SK-N-MC (cell line): ENCODE data around the gene MYLIP.

Experiments
- DNase-seq: peaks from one replicate; pipeline ENCODE4 v3.0.0-alpha.2; 2011; ENCODE audit warnings: low read depth, low spot score
- H3K27ac ChIP-seq: fragments of 200-600 bp; sonication (generic); 2 replicates; pipeline ENCODE4 v1.5.1; 2016; ENCODE audit warnings: mixed run types
- H3K36me3 ChIP-seq: fragments of 200-600 bp; sonication (generic); 2 replicates; pipeline ENCODE4 v1.6.1; 2017; ENCODE audit warnings: antibody characterized with exemption, low read length, mixed read lengths; ENCODE audit not compliant: insufficient read depth
- H3K4me3 ChIP-seq: fragments of 200-600 bp; sonication (generic); 2 replicates; pipeline ENCODE4 v1.5.1; 2016
- H3K9ac ChIP-seq: fragments of 200-600 bp; sonication (generic); 2 replicates; pipeline ENCODE4 v1.8.0; 2017; ENCODE audit warnings: mixed run types, mixed read lengths; ENCODE audit not compliant: insufficient read length
- H3K9me3 ChIP-seq: fragments of 200-600 bp; sonication (generic); 2 replicates; pipeline ENCODE4 v1.6.1; 2017; ENCODE audit warnings: low read depth, mild to moderate bottlenecking, antibody characterized with exemption, low read length, moderate library complexity, mixed read lengths
- EZH2 ChIP-seq: fragments of 200-600 bp; sonication (generic); IDR thresholded peaks from one replicate; pipeline ENCODE4 v1.6.1; 2017; ENCODE audit warnings: antibody characterized with exemption
- FOXP2 ChIP-seq: optimal IDR thresholded peaks from 2 replicates; pipeline ENCODE3; 2011; ENCODE audit warnings: mild to moderate bottlenecking, moderate library complexity; ENCODE audit not compliant: insufficient read depth; ENCODE audit errors: extremely low read length, control extremely low read depth
- POLR2AphosphoS5 ChIP-seq: IDR thresholded peaks from 2 replicates; pipeline ENCODE4 v1.6.1; 2012; ENCODE audit warnings: mild to moderate bottlenecking, low read depth, low read length, borderline replicate concordance

MYLIP gene

DNA sequence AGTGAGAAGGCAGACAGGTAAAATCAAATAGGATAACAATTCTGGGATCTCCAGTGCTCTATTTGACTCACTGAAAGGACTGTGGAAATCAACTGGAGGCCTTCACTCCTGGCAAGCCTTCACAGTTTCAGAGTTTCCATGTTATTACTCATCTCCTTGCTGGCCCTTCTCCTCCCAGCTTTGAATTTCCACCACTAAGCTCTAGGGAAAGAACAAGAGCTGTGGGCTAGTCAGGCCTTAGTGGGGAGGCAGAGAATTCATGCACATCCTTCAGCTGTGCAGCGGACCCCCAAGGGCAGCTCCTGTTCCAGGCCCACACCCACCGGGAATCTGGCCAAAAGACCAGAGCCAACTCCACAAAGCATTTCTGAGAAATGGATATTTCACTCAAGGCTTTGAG lies 26.0 kb downstream of the MYLIP start:
- DNase-seq: no peak
- TF ChIP-seq FOXP2 (no peak), POLR2AphosphoS5 (no peak), EZH2 (no peak)
- Histone ChIP-seq H3K27ac (no peak overlapping the region), H3K9ac (no peak overlapping the region), H3K4me3 (no peak overlapping the region), H3K9me3 (no peaks in the 10 kb centered on the region), H3K36me3 (peaks cover 20% of the 10 kb centered on the region)

DNA sequence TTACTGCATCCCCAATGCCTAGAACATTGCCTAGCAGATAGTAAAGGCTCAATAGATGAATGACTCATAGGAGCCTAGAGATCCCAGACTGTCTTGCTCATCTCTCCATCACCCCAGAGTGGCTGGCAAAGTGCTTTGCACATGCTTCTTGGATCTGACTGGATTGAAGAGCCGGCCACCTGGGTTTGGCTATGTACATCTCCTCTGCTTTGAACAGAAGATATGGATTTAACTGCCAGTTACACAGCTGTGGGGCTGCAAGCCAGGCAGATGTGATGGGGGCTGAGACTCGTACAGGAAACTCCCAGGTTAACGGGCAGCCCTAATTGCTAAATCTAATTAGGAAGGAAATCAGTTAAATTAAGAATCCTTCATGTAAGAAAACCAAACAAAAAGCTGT lies 28.6 kb downstream of the MYLIP start:
- no peak for TF ChIP-seq POLR2AphosphoS5
- TF ChIP-seq EZH2: no peak
- TF ChIP-seq FOXP2: no peak
- Histone ChIP-seq H3K36me3 (peaks cover 11% of the 10 kb centered on the region), H3K4me3 (no peak overlapping the region), H3K27ac (no peak overlapping the region), H3K9me3 (no peaks in the 10 kb centered on the region), H3K9ac (no peak overlapping the region)
- DNase-seq: no peak

DNA sequence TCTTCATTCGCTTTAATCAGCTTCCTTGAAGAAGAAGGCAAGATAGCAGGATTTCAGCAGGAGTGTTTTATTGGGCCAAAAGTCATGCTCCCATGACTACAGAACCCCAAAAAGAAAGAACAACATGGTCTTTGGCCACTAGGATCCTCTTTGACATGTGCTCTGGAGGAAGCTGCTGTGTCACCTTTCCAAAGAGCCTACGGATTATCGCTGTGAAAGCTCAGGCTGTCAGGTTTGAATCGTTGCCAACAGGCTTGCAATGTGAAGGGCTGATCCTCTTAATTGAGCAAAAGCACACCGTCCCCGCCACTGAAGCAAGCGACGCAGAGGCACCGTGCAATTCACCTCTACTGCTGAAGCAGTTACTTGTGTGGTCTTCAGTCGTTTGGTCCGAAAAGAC lies 29.0 kb downstream of the MYLIP start:
- TF ChIP-seq FOXP2 (no peak), EZH2 (no peak), POLR2AphosphoS5 (no peak)
- Histone ChIP-seq H3K9ac (no peak overlapping the region), H3K9me3 (no peaks in the 10 kb centered on the region), H3K27ac (no peak overlapping the region), H3K36me3 (peaks cover 11% of the 10 kb centered on the region), H3K4me3 (no peak overlapping the region)
- no peak for DNase-seq

DNA sequence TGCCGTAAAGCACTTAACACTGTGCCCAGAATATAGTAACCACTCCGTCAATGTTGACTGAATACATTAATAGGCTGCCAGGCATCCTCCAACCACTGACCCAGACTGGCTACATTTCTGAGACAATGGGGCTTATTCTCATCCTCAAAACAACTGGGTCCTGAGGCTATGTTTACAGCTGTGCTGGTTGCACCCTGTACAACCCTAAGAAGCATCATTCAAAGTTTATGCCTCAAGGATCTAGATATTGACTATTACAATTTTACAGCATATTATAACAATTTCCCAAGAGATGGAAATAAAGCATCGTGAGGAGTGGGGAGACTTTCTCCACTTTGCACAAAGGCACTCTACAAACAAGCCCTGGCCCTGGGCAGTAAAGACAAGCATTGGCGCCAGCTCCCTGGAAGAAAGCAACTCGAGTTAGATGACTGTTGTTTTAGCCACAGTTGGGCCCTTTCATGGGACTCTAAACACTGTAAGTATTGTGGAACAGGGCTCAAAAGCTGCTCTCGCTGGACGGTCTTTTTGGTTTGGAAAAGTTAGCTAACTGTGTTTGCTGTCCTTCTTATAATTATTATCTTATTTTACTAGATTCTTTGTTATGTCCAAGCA lies 30.2 kb downstream of the MYLIP start:
- Histone ChIP-seq H3K27ac (no peak overlapping the region), H3K9me3 (no peaks in the 10 kb centered on the region), H3K4me3 (no peak overlapping the region), H3K36me3 (peaks cover 8% of the 10 kb centered on the region), H3K9ac (no peak overlapping the region)
- no peak for TF ChIP-seq EZH2
- no peak for TF ChIP-seq FOXP2
- no peak for TF ChIP-seq POLR2AphosphoS5
- no peak for DNase-seq

DNA sequence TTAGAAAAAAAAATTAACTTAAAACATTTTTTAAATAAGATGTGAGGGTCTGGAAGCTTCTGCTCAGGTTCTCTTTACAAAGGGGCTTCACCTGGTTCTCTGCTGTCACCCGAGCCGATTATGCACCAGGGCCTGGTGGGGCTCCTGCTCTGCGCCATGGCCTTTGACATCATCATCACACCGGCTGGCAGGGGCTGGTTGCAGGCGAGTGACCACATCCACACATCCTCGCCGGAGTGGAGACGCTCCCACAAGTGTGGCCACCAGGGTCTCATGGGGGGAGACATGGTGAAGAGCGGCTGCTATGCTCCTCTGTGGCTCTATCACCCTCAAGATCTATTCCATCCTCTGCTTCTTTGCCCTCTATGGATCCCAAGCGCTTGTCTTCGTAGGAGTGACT lies 31.9 kb downstream of the MYLIP start:
- no peak overlapping the region for H3K4me3 ChIP-seq
- H3K27ac ChIP-seq: no peak overlapping the region
- no peaks in the 10 kb centered on the region for H3K9me3 ChIP-seq
- no peak overlapping the region for H3K9ac ChIP-seq
- no peaks in the 10 kb centered on the region for H3K36me3 ChIP-seq
- TF ChIP-seq POLR2AphosphoS5 (no peak), FOXP2 (no peak), EZH2 (no peak)
- no peak for DNase-seq

DNA sequence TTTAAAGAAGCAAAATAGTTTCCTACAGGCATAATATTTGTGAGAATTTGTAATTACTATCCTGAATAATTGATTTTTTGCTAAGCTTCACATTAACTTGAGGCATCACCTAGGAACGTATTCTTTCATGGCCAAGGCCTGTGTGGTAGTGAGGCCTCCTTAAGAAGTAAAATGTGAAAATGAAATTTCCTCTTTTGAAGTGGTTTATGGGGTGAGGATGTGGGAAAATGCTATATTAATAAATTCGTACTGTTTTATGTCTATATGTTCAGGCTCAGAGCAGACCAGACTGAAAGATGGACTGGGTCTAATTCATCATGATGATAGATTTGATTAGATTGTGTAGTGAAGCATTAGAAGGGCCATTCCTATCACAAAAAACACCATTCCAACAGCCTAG lies 33.1 kb downstream of the MYLIP start:
- H3K9me3 ChIP-seq: no peaks in the 10 kb centered on the region
- H3K9ac ChIP-seq: no peak overlapping the region
- H3K4me3 ChIP-seq: no peak overlapping the region
- no peak for DNase-seq
- TF ChIP-seq POLR2AphosphoS5: no peak
- TF ChIP-seq EZH2: no peak
- no peak for TF ChIP-seq FOXP2
- no peaks in the 10 kb centered on the region for H3K36me3 ChIP-seq
- H3K27ac ChIP-seq: no peak overlapping the region

DNA sequence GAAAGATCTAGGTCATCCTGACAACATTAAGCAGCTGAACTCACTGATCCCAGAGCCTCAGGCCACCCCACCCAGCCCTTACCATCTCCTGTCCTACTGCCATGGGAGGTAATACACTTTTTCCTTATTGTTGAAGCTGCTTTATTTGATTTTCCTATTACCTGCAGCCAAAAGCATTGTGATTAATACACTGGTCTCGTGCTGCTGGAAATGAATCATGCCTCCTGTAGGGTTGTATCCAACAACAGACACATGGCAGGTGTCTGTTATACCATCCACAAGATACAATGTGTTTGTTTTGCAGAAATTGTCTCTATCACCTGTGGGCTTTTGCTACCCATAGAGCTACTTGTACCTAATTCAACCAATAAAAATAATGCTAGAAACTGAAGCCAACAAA lies 34.2 kb downstream of the MYLIP start:
- H3K9ac ChIP-seq: no peak overlapping the region
- H3K36me3 ChIP-seq: no peaks in the 10 kb centered on the region
- TF ChIP-seq EZH2 (no peak), POLR2AphosphoS5 (no peak), FOXP2 (no peak)
- no peaks in the 10 kb centered on the region for H3K9me3 ChIP-seq
- no peak for DNase-seq
- no peak overlapping the region for H3K27ac ChIP-seq
- no peak overlapping the region for H3K4me3 ChIP-seq

DNA sequence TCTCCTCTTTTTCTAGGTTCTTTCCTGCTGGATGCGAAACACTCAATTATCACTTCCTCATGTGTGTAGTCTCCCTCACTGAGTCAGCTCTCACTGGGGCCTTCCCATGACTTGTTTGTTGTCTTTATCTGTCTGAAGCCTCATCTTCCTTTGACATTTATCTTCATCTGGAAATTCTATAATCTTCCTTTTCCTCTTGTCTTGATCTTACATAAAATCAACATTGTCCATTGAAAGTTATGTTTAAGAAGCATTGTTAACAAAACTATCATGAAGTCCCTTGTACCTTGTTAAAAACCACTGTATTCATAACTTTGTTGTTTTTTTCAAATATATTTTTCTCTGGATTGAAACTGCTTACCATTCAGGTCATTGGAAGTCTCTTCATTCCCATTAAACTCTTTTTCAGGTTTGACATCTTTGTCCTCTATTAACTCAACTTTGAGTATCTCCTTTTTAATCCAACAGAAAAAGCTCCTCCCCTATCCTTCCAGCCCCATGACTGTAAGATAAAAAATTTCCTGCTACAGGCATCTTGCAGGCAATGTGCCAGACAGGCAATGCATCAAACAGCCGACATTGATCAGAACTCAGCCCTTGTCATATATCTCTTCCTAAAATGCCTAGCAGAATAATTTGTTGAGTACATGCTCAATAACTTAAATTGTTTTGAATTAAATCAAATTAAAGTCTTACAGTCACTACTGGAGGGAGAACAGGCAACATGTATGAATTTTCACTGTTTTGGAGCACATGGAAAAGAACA lies 34.8 kb downstream of the MYLIP start:
- Histone ChIP-seq H3K27ac (no peak overlapping the region), H3K4me3 (no peak overlapping the region), H3K9ac (no peak overlapping the region), H3K36me3 (no peaks in the 10 kb centered on the region), H3K9me3 (no peaks in the 10 kb centered on the region)
- TF ChIP-seq FOXP2 (no peak), POLR2AphosphoS5 (no peak), EZH2 (no peak)
- no peak for DNase-seq

DNA sequence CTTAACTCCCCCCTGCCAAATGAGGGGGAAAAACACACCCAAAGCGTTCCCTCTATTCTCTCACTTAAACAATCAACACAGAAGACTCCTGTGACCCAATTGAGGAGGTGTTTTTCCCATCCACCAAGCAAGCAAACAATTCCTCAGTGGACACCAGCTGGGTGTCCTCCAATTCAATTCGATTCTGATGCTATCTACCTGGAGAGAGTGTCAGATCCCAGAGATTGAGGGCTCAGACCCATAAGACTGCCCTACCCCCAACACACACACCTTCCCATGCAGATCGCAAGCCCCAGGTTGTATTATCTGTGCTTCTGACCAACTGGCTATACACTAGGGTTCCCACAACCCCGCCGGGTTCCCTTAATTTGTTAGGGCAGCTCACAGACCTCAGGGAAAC lies 36.8 kb downstream of the MYLIP start:
- H3K27ac ChIP-seq: no peak overlapping the region
- TF ChIP-seq POLR2AphosphoS5: no peak
- TF ChIP-seq EZH2: no peak
- TF ChIP-seq FOXP2: no peak
- no peaks in the 10 kb centered on the region for H3K9me3 ChIP-seq

More for the DNA sequence above, 36.8 kb downstream of the MYLIP start:
- H3K36me3 ChIP-seq: no peaks in the 10 kb centered on the region
- no peak overlapping the region for H3K9ac ChIP-seq
- no peak for DNase-seq
- no peak overlapping the region for H3K4me3 ChIP-seq
